Activated naive CD8-positive, alpha-beta T cell treated with anti-CD3 and anti-CD28 coated beads, Interleukin-2, amount 50 U/mL, for 24 hours (primary cell): ENCODE measurements around the gene TTC34.

Experiments
- ATAC-seq: fragments of 150-1000 bp; cut with Tn5 transposase; one replicate; pipeline ENCODE4 v1.10.0; 2021
- DNase-seq: peaks from one replicate; pipeline ENCODE4 v3.0.0; 2021
- H3K27ac Mint-ChIP-seq: one replicate; pipeline ENCODE4 v1.8.0; 2021; ENCODE audit warnings: mild to moderate bottlenecking, mixed read lengths
- H3K27me3 Mint-ChIP-seq: one replicate; pipeline ENCODE4 v1.8.0; 2021; ENCODE audit warnings: mixed read lengths
- H3K36me3 Mint-ChIP-seq: one replicate; pipeline ENCODE4 v1.8.0; 2021; ENCODE audit warnings: low read depth, mixed read lengths
- H3K4me1 Mint-ChIP-seq: one replicate; pipeline ENCODE4 v1.8.0; 2021; ENCODE audit warnings: mixed read lengths
- H3K4me3 Mint-ChIP-seq: one replicate; pipeline ENCODE4 v1.8.0; 2021; ENCODE audit warnings: mild to moderate bottlenecking, moderate library complexity, mixed read lengths
- H3K9me3 Mint-ChIP-seq: one replicate; pipeline ENCODE4 v1.8.0; 2021; ENCODE audit warnings: mixed read lengths

The TTC34 gene

GRCh38 chr1:2834146-2834475 is 32.6 kb upstream of the TTC34 start:
- Mint-ChIP-seq H3K27me3 (no peaks in the 10 kb centered on the region), H3K36me3 (no peaks in the 10 kb centered on the region), H3K27ac (no peak overlapping the region), H3K4me3 (no peak overlapping the region), H3K4me1 (no peaks in the 10 kb centered on the region), H3K9me3 (no peaks in the 10 kb centered on the region)
- ATAC-seq (no peak), DNase-seq (no peak)

- Mint-ChIP-seq H3K9me3 (no peaks in the 10 kb centered on the region), H3K4me1 (no peaks in the 10 kb centered on the region), H3K36me3 (no peaks in the 10 kb centered on the region), H3K27me3 (no peaks in the 10 kb centered on the region), H3K4me3 (no peak overlapping the region), H3K27ac (no peak overlapping the region)
- ATAC-seq: no peak
- no peak for DNase-seq
These were observed 32.1 kb upstream of the TTC34 start for GRCh38 chr1:2833454-2834145.

- H3K4me1 Mint-ChIP-seq: no peaks in the 10 kb centered on the region
- H3K9me3 Mint-ChIP-seq: no peaks in the 10 kb centered on the region
- no peak for DNase-seq
- H3K4me3 Mint-ChIP-seq: no peak overlapping the region
- no peak overlapping the region for H3K27ac Mint-ChIP-seq
- H3K27me3 Mint-ChIP-seq: no peaks in the 10 kb centered on the region
- ATAC-seq: no peak
- no peaks in the 10 kb centered on the region for H3K36me3 Mint-ChIP-seq
These were observed 31.3 kb upstream of the TTC34 start for GRCh38 chr1:2832506-2833453.

GRCh38 chr1:2831596-2832212 is 30.2 kb upstream of the TTC34 start:
- H3K4me3 Mint-ChIP-seq: no peak overlapping the region
- no peaks in the 10 kb centered on the region for H3K36me3 Mint-ChIP-seq
- ATAC-seq (no peak), DNase-seq (no peak)
- no peaks in the 10 kb centered on the region for H3K4me1 Mint-ChIP-seq
- no peaks in the 10 kb centered on the region for H3K27me3 Mint-ChIP-seq
- H3K9me3 Mint-ChIP-seq: peaks cover 5% of the 10 kb centered on the region
- H3K27ac Mint-ChIP-seq: no peak overlapping the region

- Mint-ChIP-seq H3K4me1 (no peaks in the 10 kb centered on the region), H3K27me3 (no peaks in the 10 kb centered on the region), H3K9me3 (peaks cover 5% of the 10 kb centered on the region), H3K4me3 (no peak overlapping the region), H3K27ac (no peak overlapping the region), H3K36me3 (no peaks in the 10 kb centered on the region)
- ATAC-seq (no peak), DNase-seq (no peak)
These were observed 29.4 kb upstream of the TTC34 start for GRCh38 chr1:2830761-2831425.

GRCh38 chr1:2829846-2830615 is 28.5 kb upstream of the TTC34 start:
- Mint-ChIP-seq H3K27ac (no peak overlapping the region), H3K9me3 (peaks cover 5% of the 10 kb centered on the region), H3K27me3 (no peaks in the 10 kb centered on the region)

GRCh38 chr1:2828586-2829250 is 27.2 kb upstream of the TTC34 start:
- no peak overlapping the region for H3K27ac Mint-ChIP-seq
- no peak overlapping the region for H3K4me3 Mint-ChIP-seq
- ATAC-seq (no peak), DNase-seq (no peak)
- H3K4me1 Mint-ChIP-seq: no peaks in the 10 kb centered on the region
- H3K9me3 Mint-ChIP-seq: peaks cover 5% of the 10 kb centered on the region
- H3K36me3 Mint-ChIP-seq: no peaks in the 10 kb centered on the region
- peaks cover 4% of the 10 kb centered on the region for H3K27me3 Mint-ChIP-seq

More at GRCh38 chr1:2829846-2830615, 28.5 kb upstream of the TTC34 start:
- Mint-ChIP-seq H3K36me3 (no peaks in the 10 kb centered on the region), H3K4me1 (no peaks in the 10 kb centered on the region), H3K4me3 (no peak overlapping the region)
- DNase-seq (no peak), ATAC-seq (no peak)

- no peak overlapping the region for H3K27ac Mint-ChIP-seq
- H3K27me3 Mint-ChIP-seq: peaks cover 7% of the 10 kb centered on the region
- peaks cover 5% of the 10 kb centered on the region for H3K9me3 Mint-ChIP-seq
- DNase-seq: no peak
- no peak overlapping the region for H3K4me3 Mint-ChIP-seq
- no peaks in the 10 kb centered on the region for H3K4me1 Mint-ChIP-seq
- ATAC-seq: no peak
- no peaks in the 10 kb centered on the region for H3K36me3 Mint-ChIP-seq
These were observed 25.3 kb upstream of the TTC34 start for GRCh38 chr1:2826736-2827292.

- H3K27me3 Mint-ChIP-seq: peaks cover 7% of the 10 kb centered on the region
- ATAC-seq: no peak
These were observed 24.8 kb upstream of the TTC34 start for GRCh38 chr1:2826316-2826715.

GRCh38 chr1:2825487-2826189 is 24.1 kb upstream of the TTC34 start:
- Mint-ChIP-seq H3K9me3 (peaks cover 5% of the 10 kb centered on the region), H3K27ac (no peak overlapping the region), H3K36me3 (no peaks in the 10 kb centered on the region), H3K4me3 (no peak overlapping the region), H3K27me3 (peaks cover 7% of the 10 kb centered on the region), H3K4me1 (no peaks in the 10 kb centered on the region)
- ATAC-seq: no peak
- no peak for DNase-seq

More at GRCh38 chr1:2826316-2826715, 24.8 kb upstream of the TTC34 start:
- no peaks in the 10 kb centered on the region for H3K4me1 Mint-ChIP-seq
- no peak overlapping the region for H3K27ac Mint-ChIP-seq
- H3K36me3 Mint-ChIP-seq: no peaks in the 10 kb centered on the region
- H3K4me3 Mint-ChIP-seq: no peak overlapping the region
- peaks cover 5% of the 10 kb centered on the region for H3K9me3 Mint-ChIP-seq
- DNase-seq: no peak

- peaks cover 7% of the 10 kb centered on the region for H3K27me3 Mint-ChIP-seq
- no peak overlapping the region for H3K27ac Mint-ChIP-seq
- no peak overlapping the region for H3K4me3 Mint-ChIP-seq
- DNase-seq (no peak), ATAC-seq (no peak)
- peaks cover 5% of the 10 kb centered on the region for H3K9me3 Mint-ChIP-seq
- no peaks in the 10 kb centered on the region for H3K4me1 Mint-ChIP-seq
- H3K36me3 Mint-ChIP-seq: no peaks in the 10 kb centered on the region
These were observed 23.5 kb upstream of the TTC34 start for GRCh38 chr1:2824999-2825398.

GRCh38 chr1:2823921-2824610 is 22.6 kb upstream of the TTC34 start:
- DNase-seq (no peak), ATAC-seq (no peak)
- Mint-ChIP-seq H3K27me3 (peaks cover 7% of the 10 kb centered on the region), H3K9me3 (peaks cover 5% of the 10 kb centered on the region), H3K36me3 (no peaks in the 10 kb centered on the region), H3K4me1 (no peaks in the 10 kb centered on the region), H3K27ac (no peak overlapping the region), H3K4me3 (no peak overlapping the region)
